Tibial nerve (tissue), 4 donors: Measurements from ENCODE around the gene POLE4. TPM values are rescaled to one million over a fixed set of nuclear protein-coding genes. Genes with fewer than 3 reads are reported as not detected.

Source experiments
- DNase-seq, 2 donors: peaks; one replicate each; pipeline ENCODE4 v3.0.0-alpha.2; 2019; ENCODE audit warnings: low spot score in 2 of 2
- H3K27ac ChIP-seq, 4 donors: fragments of 200-600 bp; sonication (generic) in 3 of 4; one replicate each; pipeline ENCODE4 v1.5.1; 2017 to 2019; ENCODE audit warnings: mild to moderate bottlenecking in 1 of 4
- H3K27me3 ChIP-seq, 2 donors: fragments of 200-600 bp; sonication (generic) in 1 of 2; one replicate each; pipeline versions ENCODE4 v1.5.1 to v1.6.0; 2017 to 2019
- H3K36me3 ChIP-seq, 3 donors: fragments of 200-600 bp; sonication (generic); one replicate each; pipeline ENCODE4 v1.5.1; 2018 to 2019
- H3K4me1 ChIP-seq, 4 donors: fragments of 200-600 bp; sonication (generic) in 3 of 4; one replicate each; pipeline ENCODE4 v1.5.1; 2017 to 2019
- H3K4me3 ChIP-seq, 4 donors: fragments of 200-600 bp; sonication (generic) in 3 of 4; one replicate each; pipeline ENCODE4 v1.5.1; 2017 to 2019; ENCODE audit warnings: mild to moderate bottlenecking in 1 of 4, moderate library complexity in 1 of 4
- H3K9me3 ChIP-seq, 4 donors: fragments of 200-600 bp; sonication (generic) in 3 of 4; one replicate each; pipeline ENCODE4 v1.5.1; 2017 to 2019
- CTCF ChIP-seq, 5 experiments: fragments of 200-600 bp in 3 of 5; fragments of 450-650 bp in 2 of 5; sonication (generic) in 3 of 5; IDR thresholded peaks; one replicate each; pipeline ENCODE4 v1.5.1; 2016 to 2019; ENCODE audit warnings: antibody characterized with exemption in 5 of 5, mild to moderate bottlenecking in 3 of 5, moderate library complexity in 2 of 5
- EP300 ChIP-seq, 2 donors: sonication (generic); formaldehyde crosslinking; IDR thresholded peaks; one replicate each; pipeline ENCODE4 v1.6.1; 2017; ENCODE audit warnings: antibody characterized with exemption in 2 of 2, mild to moderate bottlenecking in 1 of 2
- POLR2A ChIP-seq, 2 donors: fragments of 450-650 bp; IDR thresholded peaks; one replicate each; pipeline ENCODE4 v1.6.1; 2017; ENCODE audit warnings: antibody characterized with exemption in 2 of 2, mild to moderate bottlenecking in 2 of 2, moderate library complexity in 2 of 2
- WGBS, 2 donors: methylation state at CpG; one replicate each; pipeline ENCODE4 v1.1.5; 2018; 5-methylcytosine and 5-hydroxymethylcytosine counted together
- total RNA-seq, 4 donors: library from RNA; depleted of rRNA; stranded (reverse); fragments of >200 nt; gene quantifications; one replicate each; pipeline ENCODE4 v1.1.0, GENCODE V29; 2016

Gene POLE4
- 10 to 100 TPM; 16.2 to 44.2 (median 25.9) TPM for total RNA-seq

- Histone ChIP-seq H3K27ac (peak within 1 kb of the TSS; percentile 91 to 97 (median 96)), H3K4me3 (peak within 1 kb of the TSS; percentile 63 to 80 (median 72)), H3K36me3 (peaks cover 0 to 28% (median 0%) of the 10 kb centered on the region in 3 donors), H3K9me3 (peaks cover 0 to 5% (median 0%) of the 10 kb centered on the region in 4 donors), H3K27me3 (no peaks in the 10 kb centered on the region), H3K4me1 (peaks cover 0 to 16% (median 5%) of the 10 kb centered on the region in 4 donors)
- TF ChIP-seq EP300 (IDR thresholded peaks at IDR 0.05), result peak in 1 of 2 donors; percentile 94
- peak in 2 of 5 experiments; percentile 47 to 55 for TF ChIP-seq CTCF (IDR thresholded peaks at IDR 0.05)
- TF ChIP-seq POLR2A (IDR thresholded peaks at IDR 0.05), result peak; percentile 84 to 90
- WGBS, 2 donors, result 1% methylated on average over 40 to 49 of the region's 81 CpGs
- peak; percentile 84 to 90 for DNase-seq
Observed at GRCh38 chr2:74958274-74959105, at the start of gene POLE4. POLE4 (plus strand) TSS chr2:74958643; CDS start chr2:74958680, 37 bp downstream.

- Histone ChIP-seq H3K36me3 (no peaks in the 10 kb centered on the region), H3K9me3 (no peaks in the 10 kb centered on the region), H3K27ac (no peak overlapping the region), H3K4me1 (no peaks in the 10 kb centered on the region), H3K27me3 (peaks cover 0 to 14% of the 10 kb centered on the region in 2 donors), H3K4me3 (no peak overlapping the region)
- WGBS, 2 donors, result 38 to 39% methylated on average over 31 of the region's 31 CpGs
- DNase-seq, result no peak
- TF ChIP-seq EP300 (IDR thresholded peaks at IDR 0.05) (no peak), POLR2A (IDR thresholded peaks at IDR 0.05) (no peak), CTCF (IDR thresholded peaks at IDR 0.05) (no peak)
Observed at GRCh38 chr2:74908748-74909444, 49.5 kb upstream of the POLE4 start.

GRCh38 chr2:74910245-74910644, 48.2 kb upstream of the POLE4 start:
- TF ChIP-seq CTCF (IDR thresholded peaks at IDR 0.05) (no peak), EP300 (IDR thresholded peaks at IDR 0.05) (no peak)
- no peaks in the 10 kb centered on the region for H3K9me3 ChIP-seq
- H3K4me1 ChIP-seq, result no peaks in the 10 kb centered on the region
- 61 to 65% methylated on average over 1 of the region's 1 CpG for WGBS, 2 donors
- no peak overlapping the region for H3K27ac ChIP-seq
- DNase-seq, result no peak
- no peaks in the 10 kb centered on the region for H3K36me3 ChIP-seq
- peaks cover 0 to 14% of the 10 kb centered on the region in 2 donors for H3K27me3 ChIP-seq
- H3K4me3 ChIP-seq, result no peak overlapping the region

GRCh38 chr2:74911061-74911460, 47.4 kb upstream of the POLE4 start:
- no peaks in the 10 kb centered on the region for H3K36me3 ChIP-seq
- 46 to 66% methylated on average over 4 of the region's 4 CpGs for WGBS, 2 donors
- no peak overlapping the region for H3K4me3 ChIP-seq
- DNase-seq, result no peak
- H3K27me3 ChIP-seq, result peaks cover 0 to 14% of the 10 kb centered on the region in 2 donors
- no peak for TF ChIP-seq CTCF (IDR thresholded peaks at IDR 0.05)
- TF ChIP-seq POLR2A (IDR thresholded peaks at IDR 0.05), result no peak
- TF ChIP-seq EP300 (IDR thresholded peaks at IDR 0.05), result no peak
- H3K4me1 ChIP-seq, result no peaks in the 10 kb centered on the region
- H3K27ac ChIP-seq, result no peak overlapping the region
- no peaks in the 10 kb centered on the region for H3K9me3 ChIP-seq

GRCh38 chr2:74915743-74916142, 42.7 kb upstream of the POLE4 start:
- H3K4me1 ChIP-seq, result peaks cover 0 to 5% (median 0%) of the 10 kb centered on the region in 4 donors
- no peak for DNase-seq
- TF ChIP-seq EP300 (IDR thresholded peaks at IDR 0.05) (no peak), POLR2A (IDR thresholded peaks at IDR 0.05) (no peak), CTCF (IDR thresholded peaks at IDR 0.05) (no peak)
- H3K36me3 ChIP-seq, result no peaks in the 10 kb centered on the region
- H3K9me3 ChIP-seq, result peaks cover 0 to 7% (median 0%) of the 10 kb centered on the region in 4 donors
- no peak overlapping the region for H3K27ac ChIP-seq
- WGBS, 2 donors, result 60 to 65% methylated on average over 4 of the region's 4 CpGs
- H3K27me3 ChIP-seq, result peaks cover 0 to 3% of the 10 kb centered on the region in 2 donors
- no peak overlapping the region for H3K4me3 ChIP-seq
